H1 (cell line): ENCODE data around the gene CCDC40. TPM values are rescaled to one million over a fixed set of nuclear protein-coding genes. Genes with fewer than 3 reads are reported as not detected.

Experiments used
- ATF2 ChIP-seq: IDR thresholded peaks from 2 replicates; pipeline ENCODE4 v1.6.1; 2012; ENCODE audit warnings: low read length, inconsistent platforms
- BACH1 ChIP-seq: IDR thresholded peaks from 2 replicates; pipeline ENCODE4 v1.6.1; 2012; ENCODE audit warnings: low read length, improper control_type of control experiment
- CHD7 ChIP-seq: fragments of 300-600 bp; sonication (generic); IDR thresholded peaks from 2 replicates; pipeline ENCODE4 v1.7.1; 2012; ENCODE audit warnings: low read length, moderate library complexity, mild to moderate bottlenecking, inconsistent platforms; ENCODE audit not compliant: insufficient replicate concordance
- MAFK ChIP-seq: IDR thresholded peaks from 2 replicates; pipeline ENCODE4 v1.6.1; 2012; ENCODE audit warnings: low read depth, mild to moderate bottlenecking, improper control_type of control experiment, low read length
- RBBP5 ChIP-seq: IDR thresholded peaks from 2 replicates; pipeline ENCODE4 v1.7.1; 2012; ENCODE audit warnings: low read depth, mild to moderate bottlenecking, inconsistent platforms, low read length, moderate library complexity, borderline replicate concordance
- SIN3A ChIP-seq, 2 experiments: IDR thresholded peaks in 1 of 2; conservative IDR thresholded peaks in 1 of 2; 2 replicates each; pipeline ENCODE4 v1.6.1; 2011 to 2012; ENCODE audit warnings: low read length in 2 of 2, improper control_type of control experiment in 1 of 2, low read depth in 1 of 2, mild to moderate bottlenecking in 1 of 2
- YY1 ChIP-seq: IDR thresholded peaks from 2 replicates; pipeline ENCODE4 v1.6.1; 2011; ENCODE audit warnings: low read depth, mild to moderate bottlenecking, low read length
- polyA plus RNA-seq, 7 experiments: library from polyadenylated mRNA; depleted of rRNA in 3 of 7; stranded (reverse) in 5 of 7; unstranded in 2 of 7; fragments of >200 nt in 5 of 7; fragments of 200-250 nt in 2 of 7; gene quantifications; 1 replicate in 5 of 7; 2 replicates in 1 of 7; 4 replicates in 1 of 7; pipeline versions ENCODE4 v1.2.1 to v1.2.3, GENCODE V29; 2011 to 2013; ENCODE audit warnings: missing spikeins in 2 of 7, mixed read lengths in 2 of 7
- total RNA-seq: library from RNA; stranded (reverse); fragmentation: NEBNext Ultra II Directional; extraction: Animal tissue kit (Norgen Biotek cat#: 25700); gene quantifications from 2 replicates; pipeline ENCODE4 v1.2.1, GENCODE V29; 2021
- TF ChIP-seq, protein P1 (sequence below), 3 experiments: IDR thresholded peaks; 1 replicate in 2 of 3; 2 replicates in 1 of 3; pipeline versions ENCODE4 v1.5.1 to v1.6.1; 2011; ENCODE audit warnings: low read length in 3 of 3, mild to moderate bottlenecking in 3 of 3, inconsistent platforms in 2 of 3, low read depth in 1 of 3, moderate library complexity in 1 of 3; ENCODE audit not compliant: insufficient read depth in 1 of 3; ENCODE audit errors: control extremely low read depth in 1 of 3

CCDC40 gene
- total and polyA plus RNA-seq, 2 of the 8 experiments (the other 6 are each of a cell fraction or from before 2014, with no cell fraction given) = 4.1 to 11.5 TPM

GRCh38 chr17:80100035-80100323 is 63.5 kb downstream of the CCDC40 start (continued):
- TF ChIP-seq CHD7 (no peak), RBBP5 (no peak), BACH1 (no peak), MAFK (no peak), YY1 (no peak), ATF2 (no peak), SIN3A (conservative IDR thresholded peaks at IDR 0.05 in 1 of 2, IDR thresholded peaks at IDR 0.05 in 1 of 2; ENCODE audit: low read depth in 1 of 2, low read length in 2 of 2) (no peak)
- TF ChIP-seq, protein P1, sequence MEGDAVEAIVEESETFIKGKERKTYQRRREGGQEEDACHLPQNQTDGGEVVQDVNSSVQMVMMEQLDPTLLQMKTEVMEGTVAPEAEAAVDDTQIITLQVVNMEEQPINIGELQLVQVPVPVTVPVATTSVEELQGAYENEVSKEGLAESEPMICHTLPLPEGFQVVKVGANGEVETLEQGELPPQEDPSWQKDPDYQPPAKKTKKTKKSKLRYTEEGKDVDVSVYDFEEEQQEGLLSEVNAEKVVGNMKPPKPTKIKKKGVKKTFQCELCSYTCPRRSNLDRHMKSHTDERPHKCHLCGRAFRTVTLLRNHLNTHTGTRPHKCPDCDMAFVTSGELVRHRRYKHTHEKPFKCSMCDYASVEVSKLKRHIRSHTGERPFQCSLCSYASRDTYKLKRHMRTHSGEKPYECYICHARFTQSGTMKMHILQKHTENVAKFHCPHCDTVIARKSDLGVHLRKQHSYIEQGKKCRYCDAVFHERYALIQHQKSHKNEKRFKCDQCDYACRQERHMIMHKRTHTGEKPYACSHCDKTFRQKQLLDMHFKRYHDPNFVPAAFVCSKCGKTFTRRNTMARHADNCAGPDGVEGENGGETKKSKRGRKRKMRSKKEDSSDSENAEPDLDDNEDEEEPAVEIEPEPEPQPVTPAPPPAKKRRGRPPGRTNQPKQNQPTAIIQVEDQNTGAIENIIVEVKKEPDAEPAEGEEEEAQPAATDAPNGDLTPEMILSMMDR (IDR thresholded peaks at IDR 0.05; ENCODE audit: control extremely low read depth in 1 of 3, insufficient read depth in 1 of 3, low read depth in 1 of 3, low read length in 3 of 3) = no peak
